Measurements from ENCODE around the gene GSS. TPM values are rescaled to one million over a fixed set of nuclear protein-coding genes. Genes with fewer than 3 reads are reported as not detected.
A peak's percentile ranks its signal among the peaks of the same experiment; 100 is the strongest.

The GSS gene
- 38.9 TPM for polyA plus RNA-seq (2013, experiment 1 of 2)
- 38.0 TPM for polyA plus RNA-seq (2013, experiment 2 of 2)

DNA sequence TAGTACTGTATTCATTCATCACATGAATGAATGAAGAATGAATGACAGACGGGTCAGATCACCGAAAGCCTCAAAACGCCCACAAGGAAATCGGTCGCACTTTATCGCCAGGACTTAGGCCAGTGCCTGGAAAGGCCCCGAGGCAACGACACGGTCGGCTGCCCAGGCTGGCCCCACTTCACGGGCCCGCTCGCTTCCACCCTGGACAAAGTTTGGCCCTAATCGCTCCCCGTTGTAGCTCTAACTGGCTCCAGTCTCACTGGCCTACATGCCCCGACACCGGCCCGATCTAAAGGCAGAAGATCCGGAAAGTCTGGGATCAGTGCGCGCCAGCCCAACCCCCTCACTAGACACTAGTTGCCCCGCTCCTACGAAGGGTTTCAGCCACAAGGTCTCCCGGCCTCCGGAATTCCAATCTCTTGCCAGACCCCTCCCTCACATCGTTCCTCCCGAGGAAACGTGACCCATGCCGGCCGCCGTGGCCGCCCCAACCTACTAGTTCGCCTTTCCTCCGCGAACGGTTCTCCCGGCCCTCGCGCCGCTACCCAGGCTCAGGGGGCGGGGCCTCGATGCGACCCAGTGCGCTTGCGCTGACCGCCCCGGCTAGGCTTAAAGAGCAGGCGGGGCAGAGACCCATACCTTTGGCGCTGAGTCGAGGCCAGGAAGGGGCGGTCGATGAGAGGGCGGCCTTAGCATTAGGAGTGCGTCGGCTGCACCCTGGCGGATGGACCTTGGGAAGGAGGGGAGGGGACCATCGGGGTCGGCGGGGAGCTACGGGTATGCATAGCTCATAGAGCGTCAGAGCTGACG, at the start of gene GSS, which contains the start of gene MYH7B:
GSS (minus strand) TSS at position 576 of the 810 bp plus-strand sequence. CDS start 3,954 bp downstream, outside the sequence.
MYH7B (plus strand) TSS at position 638 of the 810 bp plus-strand sequence. CDS start 22,138 bp downstream, outside the sequence.
- peak within 1 kb of the TSS; percentile 87 for H3K27ac ChIP-seq (ENCODE audit: low read depth, low read length, severe bottlenecking)
- peaks cover 7% of the 10 kb centered on the region for H3K36me3 ChIP-seq (ENCODE audit: control insufficient read depth, insufficient read depth, low read length)
- 0% methylated on average over 43 to 62 of the region's 62 CpGs for WGBS, 2 experiments (ENCODE audit: insufficient coverage in 2 of 2)

DNA sequence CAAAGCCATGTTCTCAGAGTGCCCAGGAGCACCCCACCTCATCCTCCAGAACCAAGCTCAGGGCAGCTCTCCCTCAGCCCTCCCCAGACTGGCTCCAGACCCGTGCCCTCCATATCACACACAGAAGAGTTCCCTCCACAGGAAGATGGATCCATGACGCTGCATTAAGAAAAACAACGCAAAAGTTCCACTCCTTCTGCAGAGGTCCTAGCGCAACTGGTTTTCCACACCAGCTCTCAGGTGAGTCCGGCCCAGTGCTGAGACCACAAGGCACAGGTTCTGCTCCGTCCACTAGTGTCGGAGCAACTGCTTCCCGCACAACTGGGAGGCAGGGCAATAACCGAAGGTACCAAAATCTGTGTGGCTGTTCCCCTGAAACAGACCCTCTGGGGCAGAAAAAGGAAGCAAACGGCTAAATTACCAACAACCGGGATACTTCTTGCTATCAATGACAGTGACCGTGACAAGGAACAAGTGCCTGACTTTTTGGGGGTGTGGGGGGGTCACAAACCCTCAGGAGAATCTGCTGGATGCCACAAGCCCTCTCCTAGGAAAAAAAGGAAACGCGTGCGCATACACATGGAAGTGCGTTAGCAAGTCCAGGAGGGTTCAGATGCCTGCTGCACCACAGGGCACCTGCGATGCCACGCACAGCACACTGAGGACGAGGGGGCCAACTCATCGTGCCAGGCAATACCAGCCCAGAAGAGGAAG, 49.3 kb upstream of the GSS start:
- WGBS, 2 experiments (ENCODE audit: insufficient coverage in 2 of 2) = 92 to 94% methylated on average over 19 to 20 of the region's 20 CpGs
- Histone ChIP-seq H3K9me3 (ENCODE audit: control insufficient read depth, low read length) (no peaks in the 10 kb centered on the region), H3K4me1 (ENCODE audit: control insufficient read depth, insufficient read depth, low read length, poor library complexity, severe bottlenecking) (no peaks in the 10 kb centered on the region), H3K27ac (ENCODE audit: low read depth, low read length, severe bottlenecking) (no peak overlapping the region), H3K36me3 (ENCODE audit: control insufficient read depth, insufficient read depth, low read length) (peaks cover 94% of the 10 kb centered on the region), H3K4me3 (ENCODE audit: extremely low read depth, insufficient read depth, low read length, poor library complexity, severe bottlenecking) (no peak overlapping the region)

More for the DNA sequence above, at the start of gene GSS, which contains the start of gene MYH7B:
- H3K4me1 ChIP-seq (ENCODE audit: control insufficient read depth, insufficient read depth, low read length, poor library complexity, severe bottlenecking) = peaks cover 3% of the 10 kb centered on the region
- no peaks in the 10 kb centered on the region for H3K9me3 ChIP-seq (ENCODE audit: control insufficient read depth, low read length)
- H3K4me3 ChIP-seq (ENCODE audit: extremely low read depth, insufficient read depth, low read length, poor library complexity, severe bottlenecking) = peak within 1 kb of the TSS; percentile 55

- H3K36me3 ChIP-seq (ENCODE audit: control insufficient read depth, insufficient read depth, low read length) = peaks cover 87% of the 10 kb centered on the region
- H3K9me3 ChIP-seq (ENCODE audit: control insufficient read depth, low read length) = no peaks in the 10 kb centered on the region
- 88 to 90% methylated on average over 18 of the region's 18 CpGs for WGBS, 2 experiments (ENCODE audit: insufficient coverage in 2 of 2)
- no peaks in the 10 kb centered on the region for H3K4me1 ChIP-seq (ENCODE audit: control insufficient read depth, insufficient read depth, low read length, poor library complexity, severe bottlenecking)
- H3K4me3 ChIP-seq (ENCODE audit: extremely low read depth, insufficient read depth, low read length, poor library complexity, severe bottlenecking) = no peak overlapping the region
- H3K27ac ChIP-seq (ENCODE audit: low read depth, low read length, severe bottlenecking) = no peak overlapping the region
Observed at GRCh38 chr20:35004051-35004725, 48.6 kb upstream of the GSS start.

DNA sequence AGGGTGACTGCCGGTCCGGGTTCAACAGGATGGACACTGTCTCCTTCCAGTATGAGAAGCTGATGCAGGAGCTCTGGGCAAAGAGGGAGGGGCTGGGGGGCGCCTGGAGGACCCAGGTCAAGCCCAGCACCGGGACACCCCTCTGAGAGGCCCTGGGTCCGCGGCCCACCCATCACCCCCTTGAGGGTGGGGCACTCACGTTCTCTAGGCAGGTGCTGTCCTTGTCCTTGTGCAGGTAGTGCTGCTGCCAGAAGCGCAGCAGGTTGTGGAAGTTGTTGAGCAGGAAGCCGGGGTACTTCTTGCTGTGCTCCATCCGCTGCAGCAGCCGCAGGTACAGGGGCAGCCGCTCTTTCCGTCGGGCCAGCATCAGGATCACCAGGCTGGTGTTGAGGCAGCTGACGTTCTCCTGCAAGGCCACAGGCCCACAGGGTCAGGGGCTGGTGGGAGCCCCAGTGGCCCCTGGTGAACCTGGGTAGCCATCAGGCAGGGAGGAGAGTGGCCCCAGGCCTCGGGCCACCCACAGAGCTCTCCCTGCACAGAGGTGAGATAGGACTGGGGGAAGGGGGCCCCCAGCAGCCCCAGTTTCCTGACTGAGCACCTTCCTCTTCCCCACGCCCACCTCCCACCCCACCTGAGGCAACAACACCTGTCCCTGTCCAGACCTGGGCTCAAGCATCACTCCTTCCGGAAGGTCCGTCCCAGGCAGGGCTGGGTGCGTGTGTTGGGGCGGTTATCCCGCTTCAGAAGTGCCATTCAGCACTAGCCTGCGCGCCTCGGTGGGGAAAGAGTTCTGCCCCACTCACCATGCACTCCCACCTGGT, 47.8 kb upstream of the GSS start:
- H3K36me3 ChIP-seq (ENCODE audit: control insufficient read depth, insufficient read depth, low read length) = peaks cover 81% of the 10 kb centered on the region
- 93 to 96% methylated on average over 9 to 25 of the region's 25 CpGs for WGBS, 2 experiments (ENCODE audit: insufficient coverage in 2 of 2)

GRCh38 chr20:35002426-35003210, 47.0 kb upstream of the GSS start:
- no peak overlapping the region for H3K27ac ChIP-seq (ENCODE audit: low read depth, low read length, severe bottlenecking)
- no peaks in the 10 kb centered on the region for H3K9me3 ChIP-seq (ENCODE audit: control insufficient read depth, low read length)
- no peak overlapping the region for H3K4me3 ChIP-seq (ENCODE audit: extremely low read depth, insufficient read depth, low read length, poor library complexity, severe bottlenecking)
- WGBS, 2 experiments (ENCODE audit: insufficient coverage in 2 of 2) = 90 to 95% methylated on average over 9 of the region's 10 CpGs
- H3K4me1 ChIP-seq (ENCODE audit: control insufficient read depth, insufficient read depth, low read length, poor library complexity, severe bottlenecking) = no peaks in the 10 kb centered on the region
- peaks cover 77% of the 10 kb centered on the region for H3K36me3 ChIP-seq (ENCODE audit: control insufficient read depth, insufficient read depth, low read length)

More for the DNA sequence above, 47.8 kb upstream of the GSS start:
- H3K4me3 ChIP-seq (ENCODE audit: extremely low read depth, insufficient read depth, low read length, poor library complexity, severe bottlenecking) = no peak overlapping the region
- H3K4me1 ChIP-seq (ENCODE audit: control insufficient read depth, insufficient read depth, low read length, poor library complexity, severe bottlenecking) = no peaks in the 10 kb centered on the region
- no peaks in the 10 kb centered on the region for H3K9me3 ChIP-seq (ENCODE audit: control insufficient read depth, low read length)
- H3K27ac ChIP-seq (ENCODE audit: low read depth, low read length, severe bottlenecking) = no peak overlapping the region

- H3K36me3 ChIP-seq (ENCODE audit: control insufficient read depth, insufficient read depth, low read length) = peaks cover 74% of the 10 kb centered on the region
- H3K4me3 ChIP-seq (ENCODE audit: extremely low read depth, insufficient read depth, low read length, poor library complexity, severe bottlenecking) = no peak overlapping the region
- no peaks in the 10 kb centered on the region for H3K4me1 ChIP-seq (ENCODE audit: control insufficient read depth, insufficient read depth, low read length, poor library complexity, severe bottlenecking)
- WGBS, 2 experiments (ENCODE audit: insufficient coverage in 2 of 2) = 82 to 97% methylated on average over 11 to 15 of the region's 15 CpGs
- H3K9me3 ChIP-seq (ENCODE audit: control insufficient read depth, low read length) = no peaks in the 10 kb centered on the region
- no peak overlapping the region for H3K27ac ChIP-seq (ENCODE audit: low read depth, low read length, severe bottlenecking)
Observed at GRCh38 chr20:35001596-35002362, 46.2 kb upstream of the GSS start.

- 97% methylated on average over 18 to 26 of the region's 28 CpGs for WGBS, 2 experiments (ENCODE audit: insufficient coverage in 2 of 2)
Observed at GRCh38 chr20:35000922-35001595, 45.5 kb upstream of the GSS start.

DNA sequence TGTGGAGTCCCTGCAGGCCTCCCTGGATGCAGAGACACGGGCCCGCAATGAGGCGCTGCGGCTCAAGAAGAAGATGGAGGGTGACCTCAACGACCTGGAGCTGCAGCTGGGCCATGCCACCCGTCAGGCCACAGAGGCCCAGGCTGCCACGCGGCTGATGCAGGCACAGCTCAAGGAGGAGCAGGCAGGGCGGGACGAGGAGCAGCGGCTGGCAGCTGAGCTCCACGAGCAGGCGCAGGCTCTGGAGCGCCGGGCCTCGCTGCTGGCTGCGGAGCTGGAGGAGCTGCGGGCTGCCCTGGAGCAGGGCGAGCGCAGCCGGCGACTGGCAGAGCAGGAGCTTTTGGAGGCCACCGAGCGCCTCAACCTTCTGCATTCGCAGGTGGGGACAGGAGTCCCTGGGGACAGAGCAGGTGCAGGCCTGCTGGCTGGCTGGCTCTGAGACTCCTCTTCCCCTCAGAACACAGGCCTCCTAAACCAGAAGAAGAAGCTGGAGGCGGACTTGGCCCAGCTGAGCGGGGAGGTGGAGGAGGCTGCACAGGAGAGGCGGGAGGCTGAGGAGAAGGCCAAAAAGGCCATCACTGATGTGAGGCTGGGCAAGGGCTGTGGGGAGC, 44.8 kb upstream of the GSS start:
- Histone ChIP-seq H3K36me3 (ENCODE audit: control insufficient read depth, insufficient read depth, low read length) (peaks cover 74% of the 10 kb centered on the region), H3K4me1 (ENCODE audit: control insufficient read depth, insufficient read depth, low read length, poor library complexity, severe bottlenecking) (no peaks in the 10 kb centered on the region), H3K27ac (ENCODE audit: low read depth, low read length, severe bottlenecking) (no peak overlapping the region), H3K9me3 (ENCODE audit: control insufficient read depth, low read length) (no peaks in the 10 kb centered on the region), H3K4me3 (ENCODE audit: extremely low read depth, insufficient read depth, low read length, poor library complexity, severe bottlenecking) (no peak overlapping the region)
- 93 to 97% methylated on average over 25 to 28 of the region's 28 CpGs for WGBS, 2 experiments (ENCODE audit: insufficient coverage in 2 of 2)

More at GRCh38 chr20:35000922-35001595, 45.5 kb upstream of the GSS start:
- Histone ChIP-seq H3K9me3 (ENCODE audit: control insufficient read depth, low read length) (no peaks in the 10 kb centered on the region), H3K4me3 (ENCODE audit: extremely low read depth, insufficient read depth, low read length, poor library complexity, severe bottlenecking) (no peak overlapping the region), H3K4me1 (ENCODE audit: control insufficient read depth, insufficient read depth, low read length, poor library complexity, severe bottlenecking) (no peaks in the 10 kb centered on the region), H3K27ac (ENCODE audit: low read depth, low read length, severe bottlenecking) (no peak overlapping the region), H3K36me3 (ENCODE audit: control insufficient read depth, insufficient read depth, low read length) (peaks cover 74% of the 10 kb centered on the region)
